Astrocyte of the spinal cord (primary cell): Measurements from ENCODE around the gene FBXL7.

Source experiments
- DNase-seq: peaks from one replicate; pipeline ENCODE4 v3.0.0; 2011; ENCODE audit warnings: low read depth, low spot score
- H3K4me3 ChIP-seq: 2 replicates; pipeline ENCODE4 v1.5.1; 2011; ENCODE audit warnings: low read depth, mild to moderate bottlenecking, low read length, moderate library complexity
- CTCF ChIP-seq: IDR thresholded peaks from 2 replicates; pipeline ENCODE4 v1.5.1; 2012; ENCODE audit warnings: low read depth, mild to moderate bottlenecking, low read length, inconsistent platforms
- in situ Hi-C: cut with HindIII; loops from 2 replicates; pipeline ENCODE4 v1.10.0; 2017; ENCODE audit warnings: low sequenced_read_pairs

The FBXL7 gene

GRCh38 chr5:15463231-15463980, 36.6 kb upstream of the FBXL7 start:
- TF ChIP-seq CTCF = peak; percentile 57
- no peak overlapping the region for H3K4me3 ChIP-seq
- in situ Hi-C loops = no loop called here
- peak; percentile 33 for DNase-seq

DNA sequence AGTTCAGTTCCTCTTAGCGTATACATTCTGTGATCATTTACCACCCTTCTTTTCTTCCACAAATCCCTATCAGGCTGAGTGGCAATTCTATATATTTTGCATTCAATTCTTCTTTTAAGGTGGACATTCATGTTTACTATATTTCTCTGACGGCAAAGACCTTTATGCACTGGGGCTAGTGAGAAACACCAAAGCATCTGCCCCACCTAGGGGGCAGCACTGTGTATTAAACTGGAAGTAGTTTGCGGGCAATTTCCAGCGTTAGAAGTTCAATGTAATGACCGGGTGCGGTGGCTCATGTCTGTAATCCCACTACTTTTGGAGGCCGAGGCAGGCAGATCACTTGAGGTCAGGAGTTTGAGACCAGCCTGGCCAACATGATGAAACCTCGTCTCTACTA, 27.9 kb upstream of the FBXL7 start:
- in situ Hi-C loops = no loop called here
- no peak for TF ChIP-seq CTCF
- no peak overlapping the region for H3K4me3 ChIP-seq
- no peak for DNase-seq

GRCh38 chr5:15474143-15474719, 25.7 kb upstream of the FBXL7 start:
- in situ Hi-C loops = no loop called here
- no peak for DNase-seq
- no peak overlapping the region for H3K4me3 ChIP-seq
- TF ChIP-seq CTCF = no peak

DNA sequence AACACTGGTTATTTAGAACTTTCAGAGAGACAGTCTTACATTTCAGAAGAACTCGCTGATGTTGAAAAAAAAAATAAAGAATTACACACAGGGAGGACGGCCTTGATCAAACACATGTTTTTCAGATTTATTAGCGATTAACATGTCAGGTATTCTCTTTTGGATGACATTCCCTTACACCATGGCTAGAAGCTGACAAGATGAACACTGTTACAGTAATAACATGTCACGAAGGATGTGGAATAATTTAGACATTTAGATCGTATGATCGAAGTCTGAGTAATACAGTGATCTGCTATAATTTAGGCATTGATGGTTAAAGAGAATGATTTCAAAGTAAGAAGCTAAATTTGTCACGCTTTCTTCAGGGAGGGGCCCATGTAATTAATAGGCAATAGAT, 24.6 kb upstream of the FBXL7 start:
- no peak overlapping the region for H3K4me3 ChIP-seq
- no peak for DNase-seq
- no peak for TF ChIP-seq CTCF
- in situ Hi-C loops = no loop called here

DNA sequence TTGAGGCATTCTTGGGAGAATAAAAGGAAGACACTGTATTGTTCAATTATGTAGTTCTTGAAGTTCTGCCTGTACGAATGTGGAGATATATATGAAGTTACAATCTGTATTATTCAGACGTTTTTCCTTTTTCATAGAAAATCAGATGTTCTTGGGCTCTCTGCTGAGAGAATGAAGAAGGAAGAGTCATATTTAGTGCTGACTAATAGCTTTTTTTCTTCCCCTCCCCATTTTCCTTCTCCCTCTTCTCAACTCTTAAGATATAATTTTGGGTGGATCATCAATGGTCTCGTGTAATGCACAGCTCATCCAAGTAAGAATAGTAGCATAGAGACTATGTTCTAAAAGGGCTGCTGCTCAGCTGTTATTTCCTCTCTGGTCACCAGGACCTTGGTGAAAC, 23.0 kb upstream of the FBXL7 start:
- DNase-seq = no peak
- TF ChIP-seq CTCF = no peak
- in situ Hi-C loops = no loop called here
- no peak overlapping the region for H3K4me3 ChIP-seq

GRCh38 chr5:15480436-15480835, 19.5 kb upstream of the FBXL7 start:
- in situ Hi-C loops = no loop called here
- no peak for DNase-seq
- no peak overlapping the region for H3K4me3 ChIP-seq
- no peak for TF ChIP-seq CTCF
